H9 (cell line): ENCODE results near the gene HHAT. TPM values are rescaled to one million over a fixed set of nuclear protein-coding genes. Genes with fewer than 3 reads are reported as not detected.

ENCODE experiments used
- DNase-seq: peaks from one replicate; pipeline ENCODE4 v3.0.0-alpha.2; 2017
- H2AFZ ChIP-seq: one replicate; pipeline ENCODE4 v1.6.1; 2013; ENCODE audit warnings: mild to moderate bottlenecking, low read length, control low read depth, moderate library complexity
- H2AK5ac ChIP-seq: 2 replicates; pipeline ENCODE4 v1.6.1; 2013; ENCODE audit warnings: low read length, control low read depth, mixed read lengths; ENCODE audit not compliant: insufficient read length
- H2BK120ac ChIP-seq: one replicate; pipeline ENCODE4 v1.6.1; 2013; ENCODE audit warnings: low read depth, mild to moderate bottlenecking, low read length, control low read depth, inconsistent platforms; ENCODE audit not compliant: poor library complexity, severe bottlenecking
- H2BK12ac ChIP-seq: 2 replicates; pipeline ENCODE4 v1.6.1; 2013; ENCODE audit warnings: low read length, control low read depth, mixed read lengths, low read depth; ENCODE audit not compliant: insufficient read length
- H2BK15ac ChIP-seq: 2 replicates; pipeline ENCODE4 v1.6.1; 2013; ENCODE audit warnings: low read depth, low read length, control low read depth
- H2BK20ac ChIP-seq: one replicate; pipeline ENCODE4 v1.6.1; 2013; ENCODE audit warnings: low read depth, mild to moderate bottlenecking, low read length, control low read depth, inconsistent platforms; ENCODE audit not compliant: poor library complexity, severe bottlenecking
- H2BK5ac ChIP-seq: 2 replicates; pipeline ENCODE4 v1.6.1; 2013; ENCODE audit warnings: low read length, control low read depth, mixed read lengths; ENCODE audit not compliant: insufficient read length
- H3K14ac ChIP-seq: 2 replicates; pipeline ENCODE4 v1.6.1; 2013; ENCODE audit warnings: low read length, control low read depth; ENCODE audit not compliant: insufficient read depth
- H3K18ac ChIP-seq: 2 replicates; pipeline ENCODE4 v1.6.1; 2013; ENCODE audit warnings: low read depth, mild to moderate bottlenecking, mixed read lengths, low read length, control low read depth; ENCODE audit not compliant: insufficient read length
- H3K23ac ChIP-seq: 2 replicates; pipeline ENCODE4 v1.6.1; 2013; ENCODE audit warnings: low read length, control low read depth, mixed read lengths, low read depth; ENCODE audit not compliant: insufficient read length
- H3K23me2 ChIP-seq: 2 replicates; pipeline ENCODE4 v1.6.1; 2013; ENCODE audit warnings: low read depth, mild to moderate bottlenecking, mixed read lengths, low read length, control low read depth; ENCODE audit not compliant: insufficient read length, poor library complexity, severe bottlenecking
- H3K27ac ChIP-seq: 2 replicates; pipeline ENCODE4 v1.5.1; 2013; ENCODE audit warnings: low read length, control low read depth, mixed read lengths, low read depth; ENCODE audit not compliant: insufficient read length
- H3K27me3 ChIP-seq: 2 replicates; pipeline ENCODE4 v1.6.1; 2013; ENCODE audit warnings: low read length, control low read depth, inconsistent platforms; ENCODE audit not compliant: insufficient read depth
- H3K4ac ChIP-seq: 2 replicates; pipeline ENCODE4 v1.6.1; 2013; ENCODE audit warnings: low read depth, mild to moderate bottlenecking, control low read depth, inconsistent platforms, low read length, moderate library complexity
- H3K4me1 ChIP-seq: 2 replicates; pipeline ENCODE4 v1.6.1; 2013; ENCODE audit warnings: low read length, control low read depth, inconsistent platforms; ENCODE audit not compliant: insufficient read depth
- H3K4me2 ChIP-seq: 2 replicates; pipeline ENCODE4 v1.6.1; 2013; ENCODE audit warnings: low read length, control low read depth, mixed read lengths; ENCODE audit not compliant: insufficient read length, insufficient read depth
- H3K56ac ChIP-seq: 2 replicates; pipeline ENCODE4 v1.6.1; 2013; ENCODE audit warnings: low read depth, mild to moderate bottlenecking, mixed read lengths, low read length, control low read depth; ENCODE audit not compliant: insufficient read length
- H3K79me1 ChIP-seq: 2 replicates; pipeline ENCODE4 v1.6.1; 2013; ENCODE audit warnings: low read depth, mild to moderate bottlenecking, moderate library complexity, low read length, control low read depth, inconsistent platforms; ENCODE audit not compliant: insufficient read depth, poor library complexity, severe bottlenecking
- H3K79me2 ChIP-seq: 2 replicates; pipeline ENCODE4 v1.6.1; 2013; ENCODE audit warnings: low read length, control low read depth, inconsistent platforms; ENCODE audit not compliant: insufficient read depth
- H3K9ac ChIP-seq: 2 replicates; pipeline ENCODE4 v1.6.1; 2013; ENCODE audit warnings: low read length, control low read depth, mixed read lengths; ENCODE audit not compliant: insufficient read length; ENCODE audit errors: extremely low read depth
- H3K9me3 ChIP-seq: one replicate; pipeline ENCODE4 v1.6.1; 2013; ENCODE audit warnings: low read depth, low read length, inconsistent platforms; ENCODE audit not compliant: control insufficient read depth
- H3T11ph ChIP-seq: one replicate; pipeline ENCODE4 v1.6.1; 2013; ENCODE audit warnings: mild to moderate bottlenecking, low read length, control low read depth, inconsistent platforms
- H4K20me1 ChIP-seq: one replicate; pipeline ENCODE4 v1.6.1; 2013; ENCODE audit not compliant: control insufficient read depth, insufficient read length, insufficient read depth
- H4K5ac ChIP-seq: 2 replicates; pipeline ENCODE4 v1.6.1; 2013; ENCODE audit warnings: low read depth, mild to moderate bottlenecking, mixed read lengths, low read length, control low read depth; ENCODE audit not compliant: insufficient read length
- H4K8ac ChIP-seq: replicated peaks from 2 replicates; pipeline ENCODE4 v1.6.1; 2013; ENCODE audit warnings: low read length, control low read depth, mixed read lengths, low read depth; ENCODE audit not compliant: insufficient read length
- H4K91ac ChIP-seq: 2 replicates; pipeline ENCODE4 v1.6.1; 2013; ENCODE audit warnings: low read depth, mild to moderate bottlenecking, moderate library complexity, mixed read lengths, low read length, control low read depth; ENCODE audit not compliant: insufficient read length
- H3K27ac Mint-ChIP-seq, 3 experiments: 2 replicates in 2 of 3; 3 replicates in 1 of 3; pipeline ENCODE4 v1.8.0; 2020 to 2021; ENCODE audit warnings: mixed read lengths in 3 of 3, mild to moderate bottlenecking in 1 of 3, moderate library complexity in 1 of 3
- H3K27me3 Mint-ChIP-seq: 2 replicates; pipeline ENCODE4 v1.8.0; 2021; ENCODE audit warnings: low read depth, mild to moderate bottlenecking, moderate library complexity, mixed read lengths
- H3K36me3 Mint-ChIP-seq, 3 experiments: 2 replicates in 2 of 3; 3 replicates in 1 of 3; pipeline ENCODE4 v1.8.0; 2020 to 2021; ENCODE audit warnings: low read depth in 3 of 3, mixed read lengths in 3 of 3; ENCODE audit not compliant: insufficient read depth in 1 of 3
- H3K4me1 Mint-ChIP-seq, 2 experiments: 2 replicates each; pipeline ENCODE4 v1.8.0; 2020; ENCODE audit warnings: mixed read lengths in 2 of 2
- H3K4me3 Mint-ChIP-seq, 2 experiments: 2 replicates in 1 of 2; 3 replicates in 1 of 2; pipeline ENCODE4 v1.8.0; 2020 to 2021; ENCODE audit warnings: mild to moderate bottlenecking in 2 of 2, mixed read lengths in 2 of 2, moderate library complexity in 1 of 2
- H3K9me3 Mint-ChIP-seq, 2 experiments: 2 replicates in 1 of 2; 3 replicates in 1 of 2; pipeline ENCODE4 v1.8.0; 2020; ENCODE audit warnings: mild to moderate bottlenecking in 2 of 2, mixed read lengths in 2 of 2, moderate library complexity in 1 of 2
- CTCF ChIP-seq: fragments of 200-600 bp; sonication (generic); conservative IDR thresholded peaks from 3 replicates; pipeline ENCODE4 v1.8.0; 2021; ENCODE audit warnings: antibody characterized with exemption, mild to moderate bottlenecking
- total RNA-seq: library from RNA; stranded (reverse); gene quantifications from 2 replicates; pipeline ENCODE4 v1.2.1, GENCODE V29; 2021

HHAT gene
- total RNA-seq, 1 experiment from 2014 or later: 0.48 TPM

- no peaks in the 10 kb centered on the region for H3K4me1 Mint-ChIP-seq
- Histone ChIP-seq H3T11ph (no peak overlapping the region), H3K14ac (no peak overlapping the region), H3K4me1 (no peaks in the 10 kb centered on the region), H3K79me1 (no peaks in the 10 kb centered on the region), H2BK20ac (no peak overlapping the region), H3K9me3 (no peaks in the 10 kb centered on the region), H3K56ac (no peak overlapping the region), H2BK12ac (no peak overlapping the region), H3K9ac (no peak overlapping the region), H2AFZ (no peak overlapping the region), H4K8ac (no peak overlapping the region), H3K27me3 (no peaks in the 10 kb centered on the region), H2BK120ac (no peak overlapping the region), H4K91ac (no peak overlapping the region), H3K4me2 (no peak overlapping the region), H2AK5ac (no peak overlapping the region), H3K23me2 (no peaks in the 10 kb centered on the region), H3K27ac (no peak overlapping the region), H2BK15ac (no peak overlapping the region), H3K23ac (no peak overlapping the region), H3K18ac (no peak overlapping the region), H4K20me1 (no peaks in the 10 kb centered on the region), H3K4ac (no peak overlapping the region), H4K5ac (no peak overlapping the region), H3K79me2 (no peaks in the 10 kb centered on the region), H2BK5ac (no peak overlapping the region)
- H3K27ac Mint-ChIP-seq: no peak overlapping the region
- no peaks in the 10 kb centered on the region for H3K9me3 Mint-ChIP-seq
- no peaks in the 10 kb centered on the region for H3K27me3 Mint-ChIP-seq
- H3K4me3 Mint-ChIP-seq: no peak overlapping the region
- H3K36me3 Mint-ChIP-seq: no peaks in the 10 kb centered on the region
- TF ChIP-seq CTCF: no peak
- no peak for DNase-seq
Observed at GRCh38 chr1:210627755-210628154, 299.1 kb downstream of the HHAT start.
